Bone marrow (tissue), 2 donors: ENCODE results near the gene AKAP13.
A peak's percentile ranks its signal among the peaks of the same experiment; 100 is the strongest.
"Not testable (repeated sequence)": the region's sequence is repeated elsewhere in the genome, so short reads cannot be mapped to it uniquely, and the experiment has no call there.

ENCODE experiments used
- DNase-seq, 2 donors: peaks; one replicate each; lab custom pipeline; 2025; lab: John Stamatoyannopoulos, UW

The AKAP13 gene

DNA sequence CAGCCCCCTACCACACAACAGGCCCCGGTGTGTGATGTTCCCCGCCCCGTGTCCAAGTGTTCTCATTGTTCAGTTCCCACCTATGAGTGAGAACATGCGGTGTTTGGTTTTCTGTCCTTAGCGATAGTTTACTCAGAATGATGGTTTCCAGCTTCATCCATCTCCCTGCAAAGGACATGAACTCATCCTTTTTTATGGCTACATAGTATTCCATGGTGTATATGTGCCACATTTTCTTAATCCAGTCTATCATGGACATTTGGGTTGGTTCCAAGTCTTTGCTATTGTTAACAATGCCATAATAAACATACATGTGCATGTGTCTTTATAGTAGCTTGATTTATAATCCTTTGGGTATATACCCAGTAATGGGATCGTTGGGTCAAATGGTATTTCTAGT lies 285.3 kb downstream of the AKAP13 start:
- DNase-seq = not testable (repeated sequence)

DNA sequence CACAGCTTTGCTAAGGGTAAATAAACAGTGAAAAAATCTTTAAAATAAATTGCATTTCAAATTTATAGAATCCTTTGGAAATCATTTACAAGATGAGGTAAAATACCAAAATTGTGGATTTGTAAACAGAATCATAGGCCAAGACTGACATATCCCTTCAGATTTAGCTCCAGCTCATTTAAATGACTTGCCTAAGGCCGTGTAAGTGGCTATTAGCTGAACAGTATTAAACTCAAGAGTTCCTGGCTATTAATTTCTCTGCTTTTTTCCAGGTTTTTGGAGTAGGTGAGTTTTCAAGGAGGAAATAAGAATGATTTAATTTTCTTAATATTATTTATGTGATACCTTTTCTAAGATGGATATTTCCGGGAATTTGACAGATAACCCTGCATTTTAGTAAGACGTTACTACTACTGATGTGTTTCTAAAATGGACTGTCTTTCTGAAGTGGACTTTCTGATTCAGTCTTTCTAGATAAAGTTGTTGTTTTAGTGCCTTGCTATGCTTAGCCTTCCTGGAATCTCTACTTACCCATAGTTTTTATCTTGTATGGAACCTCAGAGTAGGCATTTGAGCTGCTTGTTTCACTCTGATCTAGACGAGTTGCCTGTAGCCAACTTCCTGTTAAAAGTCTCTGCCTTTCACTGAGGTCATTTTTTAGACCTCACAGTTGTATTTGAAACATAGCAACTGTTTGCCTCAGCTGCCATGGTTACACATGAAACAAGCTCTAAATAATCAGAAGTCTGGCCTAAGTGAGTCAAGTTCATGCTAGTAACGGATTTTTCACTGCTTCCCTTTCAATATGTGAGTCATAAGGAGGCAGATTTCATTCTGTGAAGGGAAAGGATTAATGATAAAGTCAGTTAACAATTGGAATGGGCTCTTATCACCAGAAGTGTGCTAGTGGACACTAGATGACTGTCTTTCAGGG lies 287.4 kb downstream of the AKAP13 start:
- peak in 1 of 2 donors; percentile 97 for DNase-seq

DNA sequence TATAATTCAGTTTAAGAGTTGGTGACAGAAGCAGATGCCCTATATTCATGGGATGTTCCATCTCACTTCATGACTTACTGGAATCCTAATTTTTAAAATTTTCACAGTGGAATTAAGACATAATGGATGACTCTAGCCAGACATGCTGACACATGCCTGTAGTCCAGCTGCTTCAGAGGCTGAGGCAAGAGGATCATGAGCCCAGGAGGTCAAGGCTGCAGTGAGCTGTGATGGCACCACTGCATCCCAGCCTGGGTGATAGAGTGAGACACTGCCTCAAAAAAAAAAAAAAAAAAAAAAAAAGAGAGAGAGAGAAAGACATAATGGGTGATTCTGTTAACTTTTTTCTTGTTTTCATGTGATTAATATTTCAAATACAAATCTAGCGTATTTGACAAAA lies 290.8 kb downstream of the AKAP13 start:
- DNase-seq = no peak

DNA sequence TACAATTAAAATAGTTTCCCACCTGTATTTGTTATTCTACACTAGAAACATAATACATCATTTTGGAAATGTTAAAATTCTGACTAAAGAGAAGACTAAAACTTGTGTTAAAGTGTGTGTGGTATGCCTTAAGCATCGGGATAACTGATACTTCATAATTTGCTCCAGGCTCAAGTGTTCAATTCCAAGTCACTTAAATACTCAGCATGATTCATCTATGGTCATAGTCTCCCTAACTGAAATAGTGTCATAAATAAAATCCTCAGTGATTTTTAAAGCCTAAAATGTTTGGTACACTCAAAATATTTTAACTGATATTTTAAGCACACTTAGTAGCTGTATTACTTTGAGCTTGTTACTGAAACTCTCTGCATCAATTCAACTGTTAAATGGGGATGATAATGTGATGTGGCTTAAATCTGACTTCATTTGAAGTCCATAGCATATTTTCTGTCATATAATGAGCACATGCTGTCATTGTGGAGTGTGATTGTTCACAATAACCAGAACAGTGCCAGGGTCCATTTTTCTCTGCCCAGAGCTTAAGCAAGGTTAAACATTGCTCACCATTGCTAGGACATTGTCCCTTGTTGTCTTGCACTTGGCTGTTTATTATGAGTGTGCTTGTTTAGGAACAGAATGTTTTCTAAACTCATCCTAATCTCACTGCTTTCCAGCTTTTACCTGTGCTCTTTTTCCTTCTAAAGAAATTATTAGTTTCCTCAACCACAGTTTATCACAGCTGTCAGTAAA lies 292.1 kb downstream of the AKAP13 start:
- DNase-seq = no peak

DNA sequence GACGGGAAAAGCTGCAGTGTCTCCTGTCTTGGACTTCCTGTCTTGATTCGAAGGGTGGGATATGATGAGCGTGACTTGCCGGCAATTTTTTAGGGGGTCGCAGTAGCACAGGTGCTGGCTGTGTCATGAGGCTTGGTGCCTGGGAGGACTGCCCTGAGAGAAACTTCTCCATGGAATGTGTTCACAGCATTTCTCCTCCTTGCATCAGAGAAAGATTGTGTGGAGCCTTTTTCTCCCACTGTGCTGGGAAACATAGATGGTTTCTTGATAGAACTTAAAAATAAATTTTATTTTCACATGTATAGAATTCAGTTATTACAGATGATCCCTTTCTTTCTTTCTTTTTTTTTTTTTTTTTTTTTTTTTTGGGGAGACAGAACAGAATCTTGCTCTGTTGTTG lies 292.9 kb downstream of the AKAP13 start:
- no peak for DNase-seq

DNA sequence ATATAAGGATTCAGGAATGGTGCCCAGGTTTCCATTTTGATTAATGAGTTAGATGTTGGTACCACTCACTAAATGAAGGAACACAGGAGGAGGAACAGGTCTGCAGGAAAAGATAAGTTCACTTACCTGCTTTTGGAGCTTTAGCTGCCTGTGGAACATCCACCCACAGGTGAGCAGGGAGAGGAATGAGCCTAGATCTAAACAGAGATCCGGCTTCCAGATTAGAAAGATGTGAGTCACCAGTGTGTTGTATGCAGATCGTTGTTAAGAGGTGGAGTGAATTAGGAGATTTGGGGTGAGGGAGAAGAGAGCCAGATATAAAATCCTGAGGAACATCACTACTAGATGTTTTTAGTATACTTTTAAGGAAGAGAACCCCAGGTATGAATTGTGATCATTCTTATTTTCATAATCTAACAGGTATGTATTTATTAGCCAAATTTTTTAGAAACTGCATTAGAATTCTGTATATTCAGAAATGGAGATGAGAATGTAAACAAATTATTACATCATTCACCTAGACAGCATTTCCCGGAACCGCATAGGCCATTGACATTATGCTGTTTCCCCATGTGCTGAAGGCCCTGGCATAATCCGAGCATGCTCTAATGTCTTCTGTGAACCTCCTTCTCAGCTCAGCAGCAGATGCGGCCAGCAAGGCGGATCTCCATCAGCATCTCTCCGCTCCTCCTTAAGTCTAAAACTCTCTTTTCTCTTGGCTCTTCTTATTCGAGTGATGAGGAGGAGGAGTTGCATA lies 296.1 kb downstream of the AKAP13 start:
- DNase-seq = no peak

DNA sequence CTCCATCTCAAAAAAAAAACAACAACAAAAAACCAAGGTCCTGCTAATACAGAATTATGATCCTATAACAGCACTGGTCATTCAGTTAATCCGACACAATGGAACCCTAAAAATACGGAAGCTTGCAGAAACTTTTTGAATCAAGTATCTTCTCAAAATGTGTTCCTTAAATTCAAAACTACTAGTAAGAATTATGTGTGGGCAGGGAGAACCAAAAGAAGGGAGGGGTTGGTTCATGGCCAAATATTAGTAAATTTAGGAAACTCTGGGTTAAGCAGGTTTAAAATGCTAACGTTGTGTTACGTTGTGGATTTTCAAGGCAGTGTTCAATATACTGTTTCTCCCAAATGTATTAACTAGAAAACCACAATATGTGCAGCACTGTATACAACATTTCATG lies 298.8 kb downstream of the AKAP13 start:
- DNase-seq = no peak

DNA sequence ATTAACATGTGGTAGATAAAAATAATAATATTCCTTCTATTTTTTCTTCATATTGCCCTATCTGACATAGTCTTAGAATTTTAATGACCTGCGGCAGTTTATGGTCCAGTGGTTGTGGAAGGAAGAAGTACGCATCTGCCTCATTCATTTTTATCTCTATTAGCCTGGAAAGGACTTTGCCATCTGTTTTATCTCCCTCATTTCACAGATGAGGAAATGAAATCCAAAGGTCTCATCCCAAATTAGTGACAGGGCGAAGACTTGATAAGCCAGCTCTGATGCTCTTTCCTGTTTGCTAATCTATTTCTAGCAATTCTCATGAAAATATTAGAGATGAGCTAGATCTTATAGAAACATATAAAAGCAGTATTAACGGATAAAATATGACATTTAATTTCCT lies 301.0 kb downstream of the AKAP13 start:
- DNase-seq = no peak

DNA sequence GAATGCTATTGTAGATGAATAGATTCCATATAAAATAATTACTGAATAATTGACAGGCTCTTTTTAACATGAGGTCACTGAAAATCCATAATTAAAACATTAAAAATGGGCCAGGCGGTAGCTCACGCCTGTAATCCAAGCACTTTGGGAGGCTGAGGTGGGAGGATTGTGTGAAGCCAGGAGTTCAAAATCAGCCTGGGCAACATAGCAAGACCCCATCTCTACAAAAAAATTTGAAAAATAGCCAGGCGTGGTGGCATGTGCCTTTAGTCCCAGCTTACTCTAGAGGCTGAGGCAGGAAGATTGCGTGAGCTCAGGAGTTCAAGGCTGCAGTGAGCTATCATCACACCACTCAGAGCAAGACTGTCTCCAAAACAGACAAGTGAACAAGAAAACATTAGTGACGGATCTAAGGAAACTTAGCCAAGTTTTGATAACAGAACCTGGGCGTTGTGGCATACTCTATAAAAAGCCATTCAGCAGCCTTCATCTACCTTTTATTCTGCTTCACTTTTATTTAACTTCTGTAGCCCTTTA lies 303.8 kb downstream of the AKAP13 start:
- no peak for DNase-seq

DNA sequence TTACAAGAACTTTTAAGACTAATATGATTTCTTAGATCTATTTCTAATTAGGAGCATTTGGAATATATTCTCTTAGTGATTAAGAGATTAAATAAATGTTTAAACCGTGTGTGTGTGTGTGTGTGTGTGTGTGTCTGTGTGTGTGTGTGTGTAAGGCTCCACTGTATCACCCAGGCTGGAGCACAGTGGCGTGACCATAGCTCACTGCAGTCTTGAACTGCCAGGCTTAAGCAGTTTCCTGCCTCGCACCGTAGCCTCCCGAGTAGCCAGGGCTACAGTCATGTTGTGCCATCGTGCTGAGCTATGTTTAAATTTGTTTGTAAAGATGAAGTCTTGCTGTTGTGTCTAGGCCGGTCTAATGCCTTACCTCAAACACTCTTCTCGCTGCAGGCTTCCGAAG lies 305.0 kb downstream of the AKAP13 start:
- no peak for DNase-seq

DNA sequence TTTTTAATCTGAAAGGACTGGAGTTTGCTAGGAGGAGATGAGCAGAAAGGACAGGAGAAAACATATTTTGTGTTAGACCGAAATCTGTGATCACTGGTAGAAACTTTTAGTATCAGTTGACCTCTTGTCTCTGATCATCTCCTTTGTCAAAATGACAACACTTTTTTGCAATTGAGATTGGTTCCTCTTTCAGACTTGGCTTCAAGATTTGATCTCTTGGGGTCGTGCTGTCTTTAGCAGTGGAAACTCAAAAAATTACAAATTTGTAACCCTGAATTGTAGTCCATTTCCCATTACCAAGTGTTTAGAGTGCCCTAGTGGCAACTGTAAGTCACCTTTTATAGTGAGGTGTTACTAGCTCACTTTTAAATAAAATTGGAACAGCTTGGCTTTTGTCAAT lies 306.9 kb downstream of the AKAP13 start:
- no peak for DNase-seq

DNA sequence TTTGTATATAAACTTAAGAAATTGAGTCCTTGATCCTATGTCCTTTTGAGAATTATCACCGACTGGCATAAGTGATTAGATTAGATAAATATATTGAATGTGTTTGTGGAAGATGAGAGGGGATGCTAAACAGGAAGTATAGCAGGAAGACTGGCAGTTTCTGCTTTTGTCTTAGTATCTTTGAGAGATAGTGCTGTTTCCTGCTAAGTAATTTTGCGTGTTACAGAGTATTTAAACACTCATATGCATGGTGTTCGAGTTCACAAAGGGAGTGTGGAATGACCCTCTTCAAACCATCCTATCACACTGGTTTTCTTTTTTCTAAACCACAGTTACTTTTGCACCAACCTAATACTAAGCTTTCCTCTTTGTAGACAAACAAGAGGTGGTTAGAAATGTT lies 308.3 kb downstream of the AKAP13 start:
- peak in 1 of 2 donors; percentile 23 for DNase-seq

DNA sequence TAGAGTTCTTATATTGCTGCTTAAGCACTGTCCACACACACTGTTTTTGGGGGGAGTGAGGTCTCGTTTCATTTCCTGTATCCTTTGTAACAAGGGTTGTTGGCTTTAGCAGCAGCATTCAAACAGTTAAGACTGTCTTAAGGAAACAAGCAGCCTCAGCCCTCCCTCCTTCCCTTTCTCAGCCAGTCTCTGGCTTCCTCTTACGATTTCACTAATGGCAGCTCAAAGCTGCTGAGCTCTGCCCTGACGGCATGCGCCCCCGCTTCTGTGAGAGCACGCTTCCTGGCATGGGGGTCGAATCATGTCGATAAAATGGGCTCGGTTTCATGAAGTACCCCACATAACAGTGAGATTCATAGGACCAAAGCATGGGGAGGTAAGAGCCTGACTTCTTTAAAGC lies 309.3 kb downstream of the AKAP13 start:
- DNase-seq = peak in 1 of 2 donors; percentile 67

DNA sequence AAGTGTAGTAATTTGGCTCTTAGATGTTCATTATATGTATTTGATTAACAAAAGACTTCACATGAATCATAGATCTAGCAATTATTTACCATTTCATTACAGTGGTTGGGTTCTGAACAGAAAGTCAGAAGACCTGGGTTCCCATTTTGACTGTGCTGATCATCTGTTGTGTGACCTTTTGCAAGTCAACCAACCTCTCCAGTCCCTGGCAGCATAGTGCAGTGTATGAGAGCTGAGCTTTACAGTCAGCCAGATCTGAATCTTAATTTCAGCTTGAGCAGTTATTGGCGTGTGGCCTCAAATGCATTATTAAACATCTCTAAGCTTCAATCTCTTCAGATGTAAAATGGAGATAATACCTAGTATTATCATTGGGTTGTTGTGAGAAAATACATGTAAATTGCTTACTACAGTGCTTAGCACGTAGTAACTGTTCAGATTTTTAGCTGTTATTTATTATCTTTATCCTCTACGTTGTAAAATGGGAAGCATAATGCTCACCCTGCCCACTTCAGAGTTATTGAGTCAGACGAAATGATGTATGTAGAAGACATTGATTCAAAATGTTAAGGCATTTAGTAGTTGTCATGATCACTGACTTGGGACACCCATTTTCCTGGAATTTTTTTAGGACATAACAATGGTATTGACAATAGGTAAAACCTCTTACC lies 310.3 kb downstream of the AKAP13 start:
- no peak for DNase-seq

DNA sequence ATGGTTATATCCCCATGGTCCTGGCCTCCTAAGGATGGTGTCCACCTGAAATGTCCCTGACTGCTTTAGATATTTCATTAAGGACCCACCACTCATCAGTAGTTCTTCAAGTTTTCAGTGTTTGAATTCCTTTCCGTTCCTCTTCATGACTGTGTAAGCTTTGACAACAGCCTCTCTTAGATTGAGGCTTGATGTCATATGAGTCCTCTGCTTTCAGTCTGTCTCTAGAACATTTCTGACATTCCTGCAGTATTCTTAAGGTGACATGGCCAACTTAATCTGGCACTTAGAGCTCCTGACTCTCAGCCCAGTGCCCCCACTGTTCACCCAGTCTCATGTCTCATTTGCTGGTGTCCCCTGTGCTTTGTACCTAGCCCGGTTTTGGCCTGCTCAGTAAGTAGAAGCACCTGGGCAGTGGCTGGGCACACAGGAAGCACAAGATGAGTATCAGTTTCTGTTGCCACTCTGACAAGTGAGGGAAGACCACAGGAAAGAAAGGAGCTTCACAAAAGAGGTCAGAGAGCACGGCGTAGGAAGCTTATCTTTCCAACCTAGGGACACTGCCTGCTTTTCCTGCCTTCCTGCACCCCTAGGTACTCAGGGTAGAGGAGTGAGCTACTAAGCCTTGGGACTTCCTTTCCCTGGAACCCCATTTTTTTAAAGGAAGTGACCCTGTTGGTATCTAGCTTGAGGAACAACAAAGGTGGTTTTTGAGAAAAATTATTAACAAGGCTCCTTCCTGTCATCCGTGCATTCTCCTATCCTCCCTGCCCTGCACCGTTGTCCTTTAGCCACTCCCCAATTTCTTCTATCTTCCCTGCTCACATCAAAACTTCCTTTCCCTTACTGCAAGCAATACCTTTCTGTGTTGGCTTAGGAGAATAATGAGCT lies 311.2 kb downstream of the AKAP13 start:
- no peak for DNase-seq

DNA sequence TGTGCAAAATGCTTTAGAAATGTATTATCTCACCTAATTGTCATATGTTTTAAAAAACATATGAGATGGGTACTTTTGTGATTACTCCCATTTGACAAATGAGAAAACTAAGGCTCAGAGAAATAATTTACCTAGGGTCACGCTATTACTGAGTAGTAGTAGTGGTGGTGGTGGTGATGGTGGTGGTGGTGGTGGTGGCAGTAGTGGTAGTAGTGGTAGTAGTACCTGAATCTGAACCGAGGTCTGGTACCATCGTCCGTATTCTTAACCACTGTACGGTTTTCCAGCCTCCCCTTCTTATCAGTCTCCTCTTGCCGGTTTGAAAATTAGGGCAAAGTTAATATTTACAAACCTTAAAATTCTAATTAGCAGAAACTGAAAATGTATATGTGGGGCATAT lies 311.9 kb downstream of the AKAP13 start:
- DNase-seq = no peak

DNA sequence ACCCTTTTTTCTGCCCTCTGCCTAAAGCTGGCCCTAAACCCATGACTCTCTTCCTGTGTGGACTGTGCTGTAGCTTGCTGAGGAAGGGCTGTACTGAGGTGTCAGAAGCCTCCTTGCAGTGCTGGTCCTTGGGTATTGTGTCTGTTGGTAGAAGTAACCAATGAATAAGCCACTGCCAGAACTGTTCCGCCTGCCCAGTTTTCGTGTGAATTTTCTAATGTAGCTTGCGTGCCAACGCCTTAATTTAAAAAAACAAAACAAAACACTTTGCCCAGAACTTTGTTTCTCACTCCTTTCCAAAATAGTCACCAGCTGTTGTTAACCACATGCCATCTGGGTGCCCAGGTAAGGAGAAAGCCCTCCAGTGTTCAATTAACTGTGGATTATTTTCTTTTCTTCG lies 312.5 kb downstream of the AKAP13 start:
- no peak for DNase-seq

DNA sequence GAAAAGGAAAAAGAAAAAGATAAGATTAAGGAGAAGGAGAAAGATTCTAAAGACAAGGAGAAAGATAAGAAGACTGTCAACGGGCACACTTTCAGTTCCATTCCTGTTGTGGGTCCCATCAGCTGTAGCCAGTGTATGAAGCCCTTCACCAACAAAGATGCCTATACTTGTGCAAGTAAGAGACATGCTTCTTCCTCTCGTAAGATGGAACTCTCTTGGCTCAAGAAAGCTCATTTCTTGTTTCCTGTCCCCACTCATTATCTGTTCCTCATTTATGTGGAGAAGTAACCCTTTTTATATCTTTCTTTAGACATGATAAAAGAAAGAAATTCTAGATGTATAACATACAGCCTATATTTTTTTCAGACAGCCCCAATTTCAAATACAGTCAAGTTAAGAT lies 312.9 kb downstream of the AKAP13 start:
- no peak for DNase-seq

DNA sequence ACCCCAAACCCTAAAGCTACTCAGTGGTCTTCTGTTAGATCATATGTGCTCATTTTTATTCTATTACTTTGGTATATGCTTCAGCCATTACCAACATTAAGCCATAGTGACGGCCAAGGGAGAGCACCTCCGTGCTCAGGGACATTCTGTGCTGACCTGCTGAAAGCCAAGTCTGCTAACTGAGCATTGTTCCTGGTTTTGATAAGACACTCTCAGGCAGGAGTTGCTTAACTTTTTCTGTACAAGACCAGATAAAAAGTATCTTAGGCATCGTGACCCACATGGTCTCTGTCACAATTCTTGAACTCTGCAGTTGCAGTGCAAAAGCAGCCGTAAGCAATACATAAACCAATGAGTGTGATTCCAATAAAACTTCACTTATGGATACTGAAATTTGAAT lies 313.7 kb downstream of the AKAP13 start:
- DNase-seq = no peak

DNA sequence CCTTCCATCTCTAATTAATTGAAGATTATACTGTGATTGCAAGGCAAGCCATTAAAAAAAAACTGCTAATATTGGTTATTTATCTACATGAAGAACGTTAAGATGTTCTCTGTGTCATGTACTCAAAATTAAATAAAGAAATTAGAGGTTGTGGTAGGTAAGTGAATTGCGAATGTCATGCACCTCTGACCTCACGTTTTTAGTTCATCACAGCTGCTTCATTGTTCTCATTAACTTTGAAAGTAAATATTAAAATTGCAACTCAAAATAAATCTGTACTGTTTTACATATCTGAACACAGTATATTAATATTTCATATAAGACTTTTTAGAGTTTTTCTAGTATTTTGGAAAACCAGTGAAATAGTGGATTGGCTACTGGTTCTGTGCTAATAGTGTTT lies 320.4 kb downstream of the AKAP13 start:
- no peak for DNase-seq
